Coronary artery (tissue), 2 donors: ENCODE measurements around the gene GMDS.

Experiments used
- DNase-seq: peaks from one replicate; pipeline ENCODE4 v3.0.0-alpha.2; 2017; ENCODE audit warnings: low spot score
- H3K27ac ChIP-seq, 2 donors: fragments of 200-600 bp; sonication (generic); one replicate each; pipeline ENCODE4 v1.5.1; 2016 to 2019
- H3K4me3 ChIP-seq: fragments of 200-600 bp; sonication (generic); 2 replicates; pipeline ENCODE4 v1.5.1; 2016; ENCODE audit warnings: mild to moderate bottlenecking, moderate library complexity
- TF ChIP-seq, protein P1 (sequence below): fragments of 200-600 bp; sonication (generic); IDR thresholded peaks from one replicate; pipeline ENCODE4 v1.5.1; 2019; ENCODE audit warnings: antibody characterized with exemption

GMDS gene

DNA sequence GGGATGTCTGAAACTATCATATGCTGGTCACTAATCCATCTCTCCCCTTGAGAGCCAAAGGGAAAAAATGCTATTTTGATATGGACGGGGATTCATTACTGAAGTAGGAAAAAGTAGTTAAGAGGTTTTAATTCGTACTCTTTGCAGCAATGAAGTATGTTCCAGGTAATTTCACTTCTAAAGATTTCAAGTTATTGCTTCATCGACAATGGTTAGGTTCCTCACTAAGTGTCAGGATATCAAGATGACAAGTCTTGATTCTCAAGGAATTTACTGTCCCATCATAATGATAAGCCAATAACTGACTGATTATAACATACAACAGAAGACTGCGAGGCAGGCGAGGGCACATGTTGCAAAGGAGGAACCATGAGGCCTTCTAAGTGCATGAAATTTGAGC lies 57.0 kb downstream of the GMDS start:
- TF ChIP-seq, protein P1, sequence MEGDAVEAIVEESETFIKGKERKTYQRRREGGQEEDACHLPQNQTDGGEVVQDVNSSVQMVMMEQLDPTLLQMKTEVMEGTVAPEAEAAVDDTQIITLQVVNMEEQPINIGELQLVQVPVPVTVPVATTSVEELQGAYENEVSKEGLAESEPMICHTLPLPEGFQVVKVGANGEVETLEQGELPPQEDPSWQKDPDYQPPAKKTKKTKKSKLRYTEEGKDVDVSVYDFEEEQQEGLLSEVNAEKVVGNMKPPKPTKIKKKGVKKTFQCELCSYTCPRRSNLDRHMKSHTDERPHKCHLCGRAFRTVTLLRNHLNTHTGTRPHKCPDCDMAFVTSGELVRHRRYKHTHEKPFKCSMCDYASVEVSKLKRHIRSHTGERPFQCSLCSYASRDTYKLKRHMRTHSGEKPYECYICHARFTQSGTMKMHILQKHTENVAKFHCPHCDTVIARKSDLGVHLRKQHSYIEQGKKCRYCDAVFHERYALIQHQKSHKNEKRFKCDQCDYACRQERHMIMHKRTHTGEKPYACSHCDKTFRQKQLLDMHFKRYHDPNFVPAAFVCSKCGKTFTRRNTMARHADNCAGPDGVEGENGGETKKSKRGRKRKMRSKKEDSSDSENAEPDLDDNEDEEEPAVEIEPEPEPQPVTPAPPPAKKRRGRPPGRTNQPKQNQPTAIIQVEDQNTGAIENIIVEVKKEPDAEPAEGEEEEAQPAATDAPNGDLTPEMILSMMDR: no peak
- H3K27ac ChIP-seq: no peak overlapping the region
- no peak overlapping the region for H3K4me3 ChIP-seq
- DNase-seq: no peak

DNA sequence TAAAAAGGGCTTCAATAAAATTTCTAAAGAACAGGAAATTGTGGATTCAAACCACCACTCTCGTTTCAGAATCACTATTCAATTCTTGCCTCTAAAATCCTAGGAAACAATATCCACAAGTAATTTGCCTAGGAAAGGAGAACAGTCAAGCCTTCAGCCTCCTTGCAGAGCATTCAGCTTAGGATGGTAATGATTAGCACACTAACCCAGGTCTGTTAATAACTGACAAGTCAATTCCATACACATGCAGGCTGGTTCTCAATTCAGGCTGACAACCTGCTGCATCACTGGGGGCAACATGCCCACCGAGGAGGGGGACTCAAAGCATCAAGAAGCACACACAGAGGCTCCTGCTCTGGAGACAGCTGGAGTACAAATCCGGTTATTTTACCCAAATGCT lies 57.6 kb downstream of the GMDS start:
- DNase-seq: no peak
- H3K4me3 ChIP-seq: no peak overlapping the region
- no peak overlapping the region for H3K27ac ChIP-seq
- TF ChIP-seq, protein P1: no peak

DNA sequence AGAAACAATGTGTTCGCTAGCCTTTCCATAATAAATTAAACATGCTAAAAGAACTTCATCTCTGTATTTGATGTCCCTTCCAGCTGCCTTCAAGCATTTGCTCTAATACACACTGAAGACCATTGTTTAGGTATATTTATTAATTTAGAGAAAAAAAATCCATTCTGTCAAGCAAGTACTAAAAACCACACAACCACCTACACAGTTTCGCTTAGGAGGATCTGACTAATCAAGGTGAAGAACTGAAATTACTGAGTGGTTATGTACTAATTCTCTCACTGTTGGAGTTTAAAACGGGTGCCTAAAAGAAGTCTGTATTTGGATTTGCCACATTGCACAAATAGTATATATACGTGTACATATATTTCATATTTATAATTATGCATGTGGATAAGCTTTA lies 58.9 kb downstream of the GMDS start:
- TF ChIP-seq, protein P1: no peak
- DNase-seq: no peak
- H3K4me3 ChIP-seq: no peak overlapping the region
- H3K27ac ChIP-seq: no peak overlapping the region

DNA sequence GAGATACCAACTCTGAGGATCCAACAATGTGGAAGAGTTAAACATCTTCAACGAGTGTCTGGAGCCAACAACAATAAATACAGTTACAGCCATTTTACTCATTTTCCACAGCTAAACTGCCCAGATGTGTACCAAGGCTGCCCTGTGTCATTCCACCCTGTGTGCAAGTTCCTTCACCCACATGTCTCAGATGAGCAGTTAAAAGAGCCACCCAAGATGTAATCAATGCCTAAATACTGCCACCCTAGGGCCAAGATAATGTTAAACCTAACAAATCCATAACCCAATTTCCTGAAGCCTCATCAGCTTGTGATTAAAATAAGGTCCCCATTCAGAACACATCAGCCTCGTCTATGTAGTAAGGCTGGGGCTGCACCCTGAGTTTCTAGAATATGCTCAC lies 59.9 kb downstream of the GMDS start:
- no peak for DNase-seq
- Histone ChIP-seq H3K4me3 (no peak overlapping the region), H3K27ac (no peak overlapping the region)
- TF ChIP-seq, protein P1: no peak

DNA sequence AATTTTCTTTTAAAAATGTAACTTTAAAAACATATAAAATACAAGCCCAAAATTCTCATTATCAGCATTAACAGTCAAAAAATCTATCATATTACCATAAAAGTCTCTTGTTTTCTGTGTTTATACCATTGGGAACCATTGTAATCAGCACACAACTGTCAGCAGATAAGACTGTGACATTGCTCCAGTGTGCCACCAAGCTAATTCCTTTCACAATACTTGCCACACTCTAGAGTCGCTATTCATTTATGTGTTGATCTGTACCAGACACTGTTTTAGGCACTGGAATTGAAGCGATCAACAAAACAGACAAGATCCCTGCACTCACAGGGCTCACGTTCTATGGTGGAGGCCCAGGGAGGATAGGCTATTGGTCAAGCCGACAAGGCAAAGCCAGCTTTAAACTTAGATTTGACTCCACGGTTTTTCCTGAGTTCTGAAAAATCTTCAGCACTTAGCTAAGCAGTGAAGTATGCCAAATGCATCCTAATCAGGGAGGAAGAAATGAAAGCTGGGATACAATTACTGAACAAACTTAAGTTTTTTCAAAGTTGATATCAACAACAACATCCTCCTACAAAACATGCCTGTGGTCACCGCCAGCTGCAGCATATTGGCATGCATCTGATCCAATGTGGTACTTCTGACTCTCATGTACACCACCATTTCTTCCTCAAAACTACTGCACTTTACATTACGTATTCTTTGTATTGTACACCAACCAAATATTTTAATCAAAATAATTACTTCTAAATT lies 60.5 kb downstream of the GMDS start:
- DNase-seq: no peak
- TF ChIP-seq, protein P1: no peak
- no peak overlapping the region for H3K4me3 ChIP-seq
- no peak overlapping the region for H3K27ac ChIP-seq

DNA sequence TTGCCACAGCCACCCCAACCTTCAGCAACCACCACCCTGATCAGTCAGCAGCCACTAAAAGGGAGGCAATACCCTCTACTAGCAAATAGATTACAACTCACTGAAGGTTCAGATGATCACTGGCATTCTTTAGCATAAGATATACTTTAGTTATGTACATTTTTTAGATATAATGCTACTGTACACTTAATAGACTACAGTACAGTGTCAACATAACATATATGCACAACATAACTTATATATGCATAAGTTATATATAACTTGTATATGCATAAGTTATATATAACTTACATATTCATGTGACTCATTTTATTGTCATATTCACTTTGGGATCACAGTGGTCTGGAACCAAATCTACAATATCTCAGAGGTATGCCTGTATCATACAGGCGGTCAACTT lies 61.7 kb downstream of the GMDS start:
- H3K4me3 ChIP-seq: no peak overlapping the region
- H3K27ac ChIP-seq: no peak overlapping the region
- TF ChIP-seq, protein P1: no peak
- no peak for DNase-seq

DNA sequence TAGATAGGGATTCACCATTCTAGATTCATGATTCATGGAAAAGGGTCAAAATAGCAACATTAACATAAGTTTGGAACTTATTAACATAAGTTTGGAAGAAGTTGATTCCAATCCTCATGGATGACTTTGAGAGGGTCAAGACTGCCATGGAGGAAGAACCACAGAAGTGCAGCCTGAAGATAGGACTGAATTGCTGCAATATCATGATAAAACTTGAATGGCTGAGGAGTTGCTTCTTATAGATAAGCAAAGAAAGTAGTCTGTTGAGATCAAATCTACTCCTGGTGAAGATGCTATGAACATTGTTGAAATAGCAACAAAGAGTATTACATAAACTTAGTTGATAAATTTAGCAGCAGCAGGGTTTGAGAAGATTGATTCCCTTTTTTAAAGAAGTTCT lies 62.2 kb downstream of the GMDS start:
- H3K4me3 ChIP-seq: no peak overlapping the region
- TF ChIP-seq, protein P1: no peak
- no peak overlapping the region for H3K27ac ChIP-seq
- DNase-seq: no peak
